Smooth muscle cell (in vitro differentiated cells): ENCODE results near the gene ADRA1B. TPM values are rescaled to one million over a fixed set of nuclear protein-coding genes. Genes with fewer than 3 reads are reported as not detected.

Experiments
- DNase-seq: peaks from one replicate; lab custom pipeline; 2025; ENCODE audit not compliant: unreplicated experiment; lab: John Stamatoyannopoulos, UW
- H2AFZ ChIP-seq: fragments of 200-600 bp; sonication (generic); 2 replicates; pipeline ENCODE4 v1.6.0; 2016; ENCODE audit warnings: antibody characterized with exemption, low read depth, mild to moderate bottlenecking
- H3F3A ChIP-seq: fragments of 200-600 bp; sonication (generic); 2 replicates; pipeline ENCODE4 v1.6.0; 2017; ENCODE audit warnings: antibody characterized with exemption, low read depth
- H3K27ac ChIP-seq: fragments of 200-600 bp; sonication (generic); 2 replicates; pipeline ENCODE4 v1.5.1; 2016; ENCODE audit warnings: low read depth, mild to moderate bottlenecking
- H3K27me3 ChIP-seq: fragments of 200-600 bp; sonication (generic); 2 replicates; pipeline ENCODE4 v1.6.1; 2016; ENCODE audit warnings: low read depth, mild to moderate bottlenecking
- H3K36me3 ChIP-seq: fragments of 200-600 bp; sonication (generic); 2 replicates; pipeline ENCODE4 v1.5.1; 2016; ENCODE audit warnings: low read depth
- H3K4me1 ChIP-seq: fragments of 200-600 bp; sonication (generic); 2 replicates; pipeline ENCODE4 v1.5.1; 2016; ENCODE audit warnings: low read depth
- H3K4me2 ChIP-seq: fragments of 200-600 bp; sonication (generic); 2 replicates; pipeline ENCODE4 v1.6.0; 2016; ENCODE audit warnings: mild to moderate bottlenecking
- H3K4me3 ChIP-seq: fragments of 200-600 bp; sonication (generic); 2 replicates; pipeline ENCODE4 v1.5.1; 2016; ENCODE audit warnings: mild to moderate bottlenecking
- H3K79me2 ChIP-seq: fragments of 200-600 bp; sonication (generic); 2 replicates; pipeline ENCODE4 v1.6.0; 2016; ENCODE audit warnings: low read depth, mild to moderate bottlenecking
- H3K9ac ChIP-seq: fragments of 200-600 bp; sonication (generic); 2 replicates; pipeline ENCODE4 v1.6.0; 2016; ENCODE audit warnings: low read depth
- H3K9me3 ChIP-seq: fragments of 200-600 bp; sonication (generic); replicated peaks from 2 replicates; pipeline ENCODE4 v1.5.1; 2016; ENCODE audit warnings: low read depth
- H4K20me1 ChIP-seq: fragments of 200-600 bp; sonication (generic); 2 replicates; pipeline ENCODE4 v1.6.0; 2016; ENCODE audit warnings: low read depth
- CTCF ChIP-seq: fragments of 200-600 bp; sonication (generic); IDR thresholded peaks from 2 replicates; pipeline ENCODE4 v1.5.1; 2017; ENCODE audit warnings: borderline replicate concordance, mild to moderate bottlenecking, antibody characterized with exemption; ENCODE audit not compliant: insufficient read depth, poor library complexity, severe bottlenecking
- WGBS: methylation state at CpG from one replicate; pipeline ENCODE4 v1.1.7; 2016; ENCODE audit warnings: low lambda C conversion rate; 5-methylcytosine and 5-hydroxymethylcytosine counted together
- polyA plus RNA-seq: library from polyadenylated mRNA; unstranded; fragments of >200 nt; fragmentation: Nextera tagmentation; extraction: Ambion mirVana; gene quantifications from 2 replicates; pipeline ENCODE4 v1.2.1, GENCODE V29; 2016
- total RNA-seq: library from RNA; depleted of rRNA; stranded (reverse); fragments of >200 nt; gene quantifications from 2 replicates; pipeline ENCODE4 v1.2.3, GENCODE V29; 2014

The ADRA1B gene
- total and polyA plus RNA-seq, 2 experiments from 2014 or later = 0.34 to 0.36 TPM

- Histone ChIP-seq H2AFZ (no peak overlapping the region), H3K9ac (no peak overlapping the region), H4K20me1 (no peaks in the 10 kb centered on the region), H3K36me3 (no peaks in the 10 kb centered on the region), H3K27ac (no peak overlapping the region), H3K27me3 (no peaks in the 10 kb centered on the region), H3K4me1 (peaks cover 4% of the 10 kb centered on the region), H3K9me3 (no peaks in the 10 kb centered on the region), H3K4me3 (no peak overlapping the region), H3K79me2 (no peaks in the 10 kb centered on the region), H3F3A (peaks cover 3% of the 10 kb centered on the region), H3K4me2 (no peak overlapping the region)
- no peak for TF ChIP-seq CTCF
- WGBS = 81% methylated on average over 6 of the region's 6 CpGs
- DNase-seq = no peak
These were observed 38.9 kb downstream of the ADRA1B start for GRCh38 chr5:159955056-159955624.

- no peak for TF ChIP-seq CTCF
- Histone ChIP-seq H3K9me3 (no peaks in the 10 kb centered on the region), H3K27ac (no peak overlapping the region), H3K79me2 (no peaks in the 10 kb centered on the region), H3F3A (peaks cover 3% of the 10 kb centered on the region), H3K4me3 (no peak overlapping the region), H2AFZ (no peak overlapping the region), H3K36me3 (no peaks in the 10 kb centered on the region), H3K4me1 (peaks cover 4% of the 10 kb centered on the region), H3K4me2 (no peak overlapping the region), H3K9ac (no peak overlapping the region), H4K20me1 (no peaks in the 10 kb centered on the region), H3K27me3 (no peaks in the 10 kb centered on the region)
- DNase-seq = no peak
- WGBS = 39% methylated on average over 1 of the region's 1 CpG
These were observed 39.8 kb downstream of the ADRA1B start for GRCh38 chr5:159956074-159956473.

- no peak overlapping the region for H3K4me3 ChIP-seq
- no peak overlapping the region for H3K4me2 ChIP-seq
- H3K27me3 ChIP-seq = peaks cover 7% of the 10 kb centered on the region
- H3K9me3 ChIP-seq = no peaks in the 10 kb centered on the region
- H3K36me3 ChIP-seq = no peaks in the 10 kb centered on the region
- H3K4me1 ChIP-seq = no peaks in the 10 kb centered on the region
- DNase-seq = no peak
- H4K20me1 ChIP-seq = no peaks in the 10 kb centered on the region
- H3K79me2 ChIP-seq = no peaks in the 10 kb centered on the region
- H2AFZ ChIP-seq = no peak overlapping the region
- H3K27ac ChIP-seq = no peak overlapping the region
- H3K9ac ChIP-seq = no peak overlapping the region
- TF ChIP-seq CTCF = no peak
- 92% methylated on average over 8 of the region's 8 CpGs for WGBS
- no peaks in the 10 kb centered on the region for H3F3A ChIP-seq
These were observed 45.2 kb downstream of the ADRA1B start for GRCh38 chr5:159961176-159962160.
